HepG2 (cell line): ENCODE data around the gene ZNF77. TPM values are rescaled to one million over a fixed set of nuclear protein-coding genes. Genes with fewer than 3 reads are reported as not detected.

Experiments used
- AKAP8 ChIP-seq: sonication (generic); formaldehyde crosslinking; IDR thresholded peaks from 2 replicates; pipeline ENCODE4 v1.5.1; 2020; ENCODE audit warnings: mild to moderate bottlenecking, missing genetic modification reagents
- FOXA3 ChIP-seq: IDR thresholded peaks from 2 replicates; pipeline ENCODE4 v1.6.1; 2016; ENCODE audit warnings: missing genetic modification reagents, missing compliant biosample characterization
- FOXJ3 ChIP-seq: sonication (generic); formaldehyde crosslinking; IDR thresholded peaks from 2 replicates; pipeline ENCODE4 v1.4.0; 2020; ENCODE audit warnings: missing genetic modification reagents, mild to moderate bottlenecking, borderline replicate concordance
- GATA4 ChIP-seq: sonication (generic); IDR thresholded peaks from 2 replicates; pipeline ENCODE4 v1.6.1; 2016; ENCODE audit warnings: antibody characterized with exemption, low read depth, borderline replicate concordance
- HOXA3 ChIP-seq: sonication (generic); formaldehyde crosslinking; IDR thresholded peaks from 2 replicates; pipeline ENCODE4 v1.5.0; 2020; ENCODE audit warnings: missing genetic modification reagents
- IRX3 ChIP-seq: sonication (generic); formaldehyde crosslinking; IDR thresholded peaks from 2 replicates; pipeline ENCODE4 v1.8.1; 2023; ENCODE audit warnings: mild to moderate bottlenecking, low read depth, missing genetic modification reagents, borderline replicate concordance
- KDM2A ChIP-seq: sonication (generic); formaldehyde crosslinking; IDR thresholded peaks from 2 replicates; pipeline ENCODE4 v1.4.0; 2020; ENCODE audit warnings: low read depth, missing genetic modification reagents, borderline replicate concordance
- LCORL ChIP-seq, 2 experiments: fragments of 450-650 bp in 1 of 2; sonication (generic) in 1 of 2; formaldehyde crosslinking in 1 of 2; IDR thresholded peaks; 2 replicates each; pipeline versions ENCODE4 v1.5.0 to v1.6.1; 2017 to 2020; ENCODE audit warnings: antibody characterized with exemption in 1 of 2, missing genetic modification reagents in 1 of 2
- MAFG ChIP-seq: sonication (generic); formaldehyde crosslinking; IDR thresholded peaks from 2 replicates; pipeline ENCODE4 v1.5.1; 2020; ENCODE audit warnings: mild to moderate bottlenecking, missing genetic modification reagents
- MEF2D ChIP-seq: sonication (generic); formaldehyde crosslinking; IDR thresholded peaks from 2 replicates; pipeline ENCODE4 v1.5.1; 2020; ENCODE audit warnings: mild to moderate bottlenecking, missing genetic modification reagents
- NAIF1 ChIP-seq: sonication (generic); formaldehyde crosslinking; IDR thresholded peaks from 2 replicates; pipeline ENCODE4 v1.5.0; 2020; ENCODE audit warnings: mild to moderate bottlenecking, missing genetic modification reagents, borderline replicate concordance
- NONO ChIP-seq, 2 experiments: fragments of 450-650 bp in 1 of 2; sonication (generic) in 1 of 2; formaldehyde crosslinking in 1 of 2; IDR thresholded peaks in 1 of 2; conservative IDR thresholded peaks in 1 of 2; 2 replicates each; pipeline versions ENCODE4 v1.6.1 to v1.8.0; 2017 to 2022; ENCODE audit warnings: mild to moderate bottlenecking in 1 of 2, missing genetic modification reagents in 1 of 2, moderate library complexity in 1 of 2
- NR1H2 ChIP-seq: sonication (generic); formaldehyde crosslinking; IDR thresholded peaks from 2 replicates; pipeline ENCODE4 v1.8.1; 2022; ENCODE audit warnings: low read depth, missing genetic modification reagents, borderline replicate concordance
- PHF5A ChIP-seq: IDR thresholded peaks from one replicate; pipeline ENCODE4 v1.6.1; 2018; ENCODE audit warnings: low read depth, missing genetic modification reagents; ENCODE audit not compliant: unreplicated experiment
- RARA ChIP-seq: IDR thresholded peaks from 2 replicates; pipeline ENCODE4 v1.6.1; 2016; ENCODE audit warnings: missing genetic modification reagents, missing compliant biosample characterization
- RXRA ChIP-seq: sonication (generic); formaldehyde crosslinking; IDR thresholded peaks from 2 replicates; pipeline ENCODE4 v1.5.1; 2020; ENCODE audit warnings: missing genetic modification reagents
- SIX4 ChIP-seq: sonication (generic); formaldehyde crosslinking; IDR thresholded peaks from 2 replicates; pipeline ENCODE4 v1.4.0; 2020; ENCODE audit warnings: missing genetic modification reagents
- TCF7 ChIP-seq: sonication (generic); IDR thresholded peaks from 2 replicates; pipeline ENCODE4 v1.6.1; 2016; ENCODE audit warnings: antibody characterized with exemption, low read depth
- TEAD3 ChIP-seq: optimal IDR thresholded peaks from 2 replicates; pipeline ENCODE3; 2016; ENCODE audit warnings: borderline replicate concordance
- TGIF2 ChIP-seq: IDR thresholded peaks from 2 replicates; pipeline ENCODE4 v1.6.1; 2016; ENCODE audit warnings: control low read depth, missing compliant biosample characterization
- ZFAT ChIP-seq: sonication (generic); formaldehyde crosslinking; conservative IDR thresholded peaks from 2 replicates; pipeline ENCODE4 v1.8.1; 2023; ENCODE audit warnings: missing genetic modification reagents, inconsistent platforms
- ZNF260 ChIP-seq: sonication (generic); formaldehyde crosslinking; IDR thresholded peaks from 2 replicates; pipeline ENCODE4 v1.4.0; 2020; ENCODE audit warnings: missing genetic modification reagents, low read depth, mild to moderate bottlenecking, borderline replicate concordance
- ZNF567 ChIP-seq: sonication (generic); formaldehyde crosslinking; IDR thresholded peaks from 2 replicates; pipeline ENCODE4 v1.8.1; 2023; ENCODE audit warnings: mild to moderate bottlenecking, missing genetic modification reagents, borderline replicate concordance
- ZSCAN22 ChIP-seq: sonication (generic); formaldehyde crosslinking; IDR thresholded peaks from 2 replicates; pipeline ENCODE4 v1.4.0; 2020; ENCODE audit warnings: mild to moderate bottlenecking, missing genetic modification reagents
- ZSCAN9 ChIP-seq: IDR thresholded peaks from 2 replicates; pipeline ENCODE4 v1.6.1; 2016; ENCODE audit warnings: borderline replicate concordance
- polyA plus RNA-seq, 8 experiments: library from polyadenylated mRNA; depleted of rRNA in 3 of 8; stranded (reverse) in 7 of 8; unstranded in 1 of 8; fragments of >200 nt; fragmentation: Illumina TruSeq in 4 of 8; extraction: Trizol in 4 of 8; gene quantifications; 2 replicates each; pipeline versions ENCODE4 v1.2.1 to v1.2.3, GENCODE V29; 2011 to 2016; ENCODE audit warnings: low read depth in 4 of 8, missing spikeins in 1 of 8, mixed read lengths in 1 of 8; ENCODE audit not compliant: insufficient read depth in 1 of 8
- total RNA-seq, 5 experiments: library from RNA; depleted of rRNA; stranded (reverse); fragments of >200 nt; fragmentation: Illumina TruSeq; extraction: Trizol; gene quantifications; 2 replicates each; pipeline ENCODE4 v1.2.3, GENCODE V29; 2016; ENCODE audit warnings: low read depth in 1 of 5
- TF ChIP-seq, protein P1 (sequence below): sonication (generic); formaldehyde crosslinking; conservative IDR thresholded peaks from 2 replicates; pipeline ENCODE4 v1.8.0; 2022; ENCODE audit warnings: mild to moderate bottlenecking, moderate library complexity, missing genetic modification reagents
- TF ChIP-seq, protein P2 (sequence below): sonication (generic); formaldehyde crosslinking; IDR thresholded peaks from 2 replicates; pipeline ENCODE4 v1.4.0; 2020; ENCODE audit warnings: mild to moderate bottlenecking, missing genetic modification reagents

Gene ZNF77
- total and polyA plus RNA-seq, 2 of the 13 experiments (the other 11 are each of a cell fraction or from before 2014, with no cell fraction given): 7.1 to 11.5 TPM

DNA sequence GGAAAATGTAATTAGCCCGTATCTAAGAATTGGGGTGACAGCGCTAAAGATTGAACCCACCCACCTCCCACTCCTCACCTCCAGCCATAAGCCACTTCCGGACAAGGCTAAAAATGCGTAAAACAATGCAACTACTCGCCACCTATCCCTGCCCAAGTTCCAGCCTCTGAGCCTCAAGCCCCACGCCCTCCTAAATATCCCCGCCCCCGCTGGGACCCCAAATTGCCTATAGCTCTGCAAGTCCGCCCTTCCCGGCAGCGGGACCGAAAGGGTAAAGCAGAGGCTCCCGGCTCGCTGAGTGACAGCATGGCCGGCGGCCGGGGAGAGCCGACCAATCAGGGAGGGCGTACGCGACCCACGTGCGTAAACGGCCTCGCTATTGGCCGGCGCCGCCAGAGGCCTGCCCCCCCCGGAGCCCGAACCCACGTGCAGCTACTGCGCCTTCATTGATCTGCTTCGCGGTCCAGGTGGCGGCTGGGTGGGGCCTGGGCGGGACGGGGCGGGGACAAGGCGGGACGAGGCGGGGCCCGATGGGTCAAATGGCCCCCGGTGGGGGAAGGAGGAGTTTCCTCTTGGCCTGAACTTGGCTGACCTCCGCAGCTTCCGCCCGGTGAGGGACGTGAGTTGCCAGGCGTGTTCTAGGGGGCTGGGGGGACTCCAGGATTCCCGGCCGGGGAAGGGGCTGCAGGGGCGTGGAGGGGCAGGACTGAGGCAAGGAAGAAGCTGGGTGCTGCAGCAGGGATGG lies 32.4 kb upstream of the ZNF77 start, which contains the start of gene TLE6 (continued):
- TF ChIP-seq TEAD3 (peak; percentile 9), MAFG (CRISPR knock-in tag) (no peak), MEF2D (CRISPR knock-in tag) (peak; percentile 65; the same call in 1 of the 2 replicates), NAIF1 (CRISPR knock-in tag) (no peak), RARA (CRISPR knock-in tag) (peak; percentile 90), TCF7 (peak; percentile 83), ZFAT (no peak), ZSCAN22 (CRISPR knock-in tag) (peak; percentile 26; the same call in 1 of the 2 replicates), SIX4 (CRISPR knock-in tag) (no peak), GATA4 (peak; percentile 98), ZSCAN9 (CRISPR knock-in tag) (no peak), AKAP8 (CRISPR knock-in tag) (peak; percentile 55; the same call in 1 of the 2 replicates), NR1H2 (no peak), FOXA3 (peak; percentile 38; the same call in 1 of the 2 replicates), TGIF2 (CRISPR knock-in tag) (no peak), IRX3 (no peak), ZNF260 (CRISPR knock-in tag) (no peak), KDM2A (CRISPR knock-in tag) (0 out of 2 replicates have a peak, but pooled peaks have one; percentile 45), ZNF567 (CRISPR knock-in tag) (0 out of 2 replicates have a peak, but pooled peaks have one; percentile 3), FOXJ3 (CRISPR knock-in tag) (no peak), RXRA (CRISPR knock-in tag) (peak; percentile 98), HOXA3 (CRISPR knock-in tag) (peak; percentile 70; the same call in 1 of the 2 replicates), LCORL (IDR thresholded peaks at IDR 0.05) (no peak), LCORL (CRISPR knock-in tag; IDR thresholded peaks at IDR 0.05) (peak; percentile 71), PHF5A (CRISPR knock-in tag) (peak; percentile 68), NONO (IDR thresholded peaks at IDR 0.05) (no peak), NONO (CRISPR knock-in tag; conservative IDR thresholded peaks at IDR 0.05) (peak; percentile 82)
- TF ChIP-seq, protein P1, sequence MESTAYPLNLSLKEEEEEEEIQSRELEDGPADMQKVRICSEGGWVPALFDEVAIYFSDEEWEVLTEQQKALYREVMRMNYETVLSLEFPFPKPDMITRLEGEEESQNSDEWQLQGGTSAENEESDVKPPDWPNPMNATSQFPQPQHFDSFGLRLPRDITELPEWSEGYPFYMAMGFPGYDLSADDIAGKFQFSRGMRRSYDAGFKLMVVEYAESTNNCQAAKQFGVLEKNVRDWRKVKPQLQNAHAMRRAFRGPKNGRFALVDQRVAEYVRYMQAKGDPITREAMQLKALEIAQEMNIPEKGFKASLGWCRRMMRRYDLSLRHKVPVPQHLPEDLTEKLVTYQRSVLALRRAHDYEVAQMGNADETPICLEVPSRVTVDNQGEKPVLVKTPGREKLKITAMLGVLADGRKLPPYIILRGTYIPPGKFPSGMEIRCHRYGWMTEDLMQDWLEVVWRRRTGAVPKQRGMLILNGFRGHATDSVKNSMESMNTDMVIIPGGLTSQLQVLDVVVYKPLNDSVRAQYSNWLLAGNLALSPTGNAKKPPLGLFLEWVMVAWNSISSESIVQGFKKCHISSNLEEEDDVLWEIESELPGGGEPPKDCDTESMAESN (CRISPR knock-in tag): peak; percentile 52; the same call in 1 of the 2 replicates
- TF ChIP-seq, protein P2, sequence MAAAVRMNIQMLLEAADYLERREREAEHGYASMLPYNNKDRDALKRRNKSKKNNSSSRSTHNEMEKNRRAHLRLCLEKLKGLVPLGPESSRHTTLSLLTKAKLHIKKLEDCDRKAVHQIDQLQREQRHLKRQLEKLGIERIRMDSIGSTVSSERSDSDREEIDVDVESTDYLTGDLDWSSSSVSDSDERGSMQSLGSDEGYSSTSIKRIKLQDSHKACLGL (CRISPR knock-in tag): peak; percentile 90
